Liver (tissue), 9 donors: ENCODE measurements around the gene GYPB. TPM values are rescaled to one million over a fixed set of nuclear protein-coding genes. Genes with fewer than 3 reads are reported as not detected.
"Not testable (repeated sequence)": the region's sequence is repeated elsewhere in the genome, so short reads cannot be mapped to it uniquely, and the experiment has no call there.

Experiments used
- DNase-seq: peaks from one replicate; pipeline ENCODE4 v3.0.0-alpha.2; 2017; ENCODE audit warnings: low spot score
- H3K27ac ChIP-seq, 2 donors: one replicate each; pipeline ENCODE4 v1.7.0; 2013; ENCODE audit warnings: inconsistent platforms in 2 of 2, low read length in 2 of 2, control low read depth in 1 of 2, low read depth in 1 of 2, mild to moderate bottlenecking in 1 of 2
- H3K27me3 ChIP-seq, 4 donors: one replicate each; pipeline versions ENCODE4 v1.6.1 to v1.7.0; 2013; ENCODE audit warnings: low read length in 3 of 4, inconsistent platforms in 1 of 4, mild to moderate bottlenecking in 1 of 4, moderate library complexity in 1 of 4; ENCODE audit not compliant: control insufficient read depth in 4 of 4, insufficient read depth in 4 of 4
- H3K36me3 ChIP-seq, 4 donors: one replicate each; pipeline versions ENCODE4 v1.6.1 to v1.7.0; 2013; ENCODE audit warnings: low read length in 3 of 4, mild to moderate bottlenecking in 3 of 4, low read depth in 1 of 4, moderate library complexity in 1 of 4; ENCODE audit not compliant: control insufficient read depth in 4 of 4, insufficient read depth in 3 of 4
- H3K4me1 ChIP-seq, 4 donors: one replicate each; pipeline versions ENCODE4 v1.6.1 to v1.7.0; 2013; ENCODE audit warnings: low read length in 3 of 4, mild to moderate bottlenecking in 3 of 4, moderate library complexity in 1 of 4; ENCODE audit not compliant: control insufficient read depth in 4 of 4, insufficient read depth in 4 of 4
- H3K4me3 ChIP-seq, 3 donors: one replicate each; pipeline versions ENCODE4 v1.6.1 to v1.7.0; 2013; ENCODE audit warnings: low read length in 3 of 3, control low read depth in 1 of 3, low read depth in 1 of 3, mild to moderate bottlenecking in 1 of 3
- H3K9ac ChIP-seq, 2 donors: one replicate each; pipeline ENCODE4 v1.7.0; 2013; ENCODE audit warnings: low read length in 2 of 2, mild to moderate bottlenecking in 2 of 2, moderate library complexity in 2 of 2, control low read depth in 1 of 2, low read depth in 1 of 2
- H3K9me3 ChIP-seq, 4 donors: one replicate each; pipeline versions ENCODE4 v1.6.1 to v1.7.0; 2013; ENCODE audit warnings: low read length in 3 of 4; ENCODE audit not compliant: control insufficient read depth in 4 of 4
- WGBS: extraction: QIAGEN DNeasy Blood & Tissue Kit; methylation state at CpG from one replicate; pipeline ENCODE4 v1.1.7; 2013; 5-methylcytosine and 5-hydroxymethylcytosine counted together
- polyA plus RNA-seq, 2 donors: library from polyadenylated mRNA; stranded (reverse) in 1 of 2; unstranded in 1 of 2; fragments of 200-250 nt in 1 of 2; fragments of >200 nt in 1 of 2; fragmentation: Nextera tagmentation in 1 of 2; extraction: Ambion mirVana in 1 of 2; gene quantifications; one replicate each; pipeline versions ENCODE4 v1.2.1 to v1.2.3, GENCODE V29; 2013 to 2015
- total RNA-seq, 2 donors: library from RNA; depleted of rRNA; stranded (reverse); fragments of >200 nt; gene quantifications; one replicate each; pipeline ENCODE4 v1.2.3, GENCODE V29; 2014
- donor health status: healthy.
- donor health status: healthy.
- donor health status: healthy.
- donor health status: healthy.
- donor health status: healthy.

The GYPB gene
- total and polyA plus RNA-seq, 4 donors = 368 TPM; not detected in 3

- not testable (repeated sequence) for H3K27me3 ChIP-seq, H3K9ac ChIP-seq, H3K4me1 ChIP-seq, H3K9me3 ChIP-seq, H3K36me3 ChIP-seq, DNase-seq, H3K4me3 ChIP-seq, H3K27ac ChIP-seq
Measured at GRCh38 chr4:144005558-144005953, 13.6 kb downstream of the GYPB start.

- H3K36me3 ChIP-seq, DNase-seq, H3K4me1 ChIP-seq, H3K4me3 ChIP-seq, H3K9ac ChIP-seq, H3K27me3 ChIP-seq, H3K27ac ChIP-seq, H3K9me3 ChIP-seq: not testable (repeated sequence)
- 72% methylated on average over 4 of the region's 4 CpGs for WGBS
Measured at GRCh38 chr4:144004868-144005557, 14.2 kb downstream of the GYPB start.

GRCh38 chr4:144003890-144004265 is 15.3 kb downstream of the GYPB start:
- not testable (repeated sequence) for H3K27ac ChIP-seq, H3K9me3 ChIP-seq, H3K4me1 ChIP-seq, DNase-seq, H3K4me3 ChIP-seq, H3K27me3 ChIP-seq, H3K9ac ChIP-seq, H3K36me3 ChIP-seq

GRCh38 chr4:144003205-144003889 is 15.8 kb downstream of the GYPB start:
- H3K4me3 ChIP-seq, H3K4me1 ChIP-seq, H3K9ac ChIP-seq, H3K9me3 ChIP-seq, H3K36me3 ChIP-seq, H3K27me3 ChIP-seq, H3K27ac ChIP-seq, DNase-seq: not testable (repeated sequence)
- WGBS = 47% methylated on average over 2 of the region's 2 CpGs

GRCh38 chr4:144000331-144000995 is 18.7 kb downstream of the GYPB start:
- not testable (repeated sequence) for H3K36me3 ChIP-seq, DNase-seq, H3K4me1 ChIP-seq, H3K27me3 ChIP-seq, H3K4me3 ChIP-seq, H3K9me3 ChIP-seq, H3K9ac ChIP-seq, H3K27ac ChIP-seq
- 50% methylated on average over 6 of the region's 6 CpGs for WGBS

- H3K4me3 ChIP-seq, H3K4me1 ChIP-seq, H3K27me3 ChIP-seq, H3K9me3 ChIP-seq, H3K36me3 ChIP-seq, H3K9ac ChIP-seq, DNase-seq, H3K27ac ChIP-seq: not testable (repeated sequence)
- 81% methylated on average over 4 of the region's 4 CpGs for WGBS
Measured at GRCh38 chr4:143996193-143996592, 23.0 kb downstream of the GYPB start.

- DNase-seq, H3K27me3 ChIP-seq, H3K36me3 ChIP-seq, H3K27ac ChIP-seq, H3K9me3 ChIP-seq, H3K4me3 ChIP-seq, H3K9ac ChIP-seq, H3K4me1 ChIP-seq: not testable (repeated sequence)
- WGBS = no CpG with 5 or more reads among the region's 1 CpG
Measured at GRCh38 chr4:143991761-143992160, 27.4 kb downstream of the GYPB start.

- H3K9ac ChIP-seq, H3K36me3 ChIP-seq, H3K4me1 ChIP-seq, H3K27ac ChIP-seq, H3K27me3 ChIP-seq, H3K4me3 ChIP-seq, DNase-seq, H3K9me3 ChIP-seq: not testable (repeated sequence)
- WGBS = 46% methylated on average over 2 of the region's 3 CpGs
Measured at GRCh38 chr4:143990717-143991116, 28.5 kb downstream of the GYPB start.
